Heart left ventricle (tissue), 16 donors: ENCODE measurements around the gene CDX1. TPM values are rescaled to one million over a fixed set of nuclear protein-coding genes. Genes with fewer than 3 reads are reported as not detected.

Experiments
- ATAC-seq, 4 donors: fragments of 200-7000 bp; cut with Tn5 transposase; one replicate each; pipeline ENCODE4 v1.9.1; 2020 to 2022; ENCODE audit warnings: moderate library complexity in 4 of 4, mild to moderate bottlenecking in 3 of 4, moderate number of reproducible peaks in 1 of 4
- DNase-seq, 5 donors: peaks; one replicate each; pipeline ENCODE4 v3.0.0-alpha.2; 2020
- H3K27ac ChIP-seq, 12 donors: fragments of 200-600 bp; sonication (generic) in 4 of 12; one replicate each; pipeline versions ENCODE4 v1.5.0 to v1.8.0; 2016 to 2022; ENCODE audit warnings: mild to moderate bottlenecking in 2 of 12
- H3K27me3 ChIP-seq, 9 donors: fragments of 200-600 bp; sonication (generic) in 2 of 9; one replicate each; pipeline versions ENCODE4 v1.5.1 to v1.8.0; 2016 to 2022; ENCODE audit warnings: mild to moderate bottlenecking in 3 of 9
- H3K36me3 ChIP-seq, 9 donors: fragments of 200-600 bp; sonication (generic) in 2 of 9; one replicate each; pipeline versions ENCODE4 v1.5.0 to v1.8.0; 2018 to 2022; ENCODE audit warnings: mild to moderate bottlenecking in 2 of 9
- H3K4me1 ChIP-seq, 12 donors: fragments of 200-600 bp; sonication (generic) in 4 of 12; one replicate each; pipeline versions ENCODE4 v1.5.0 to v1.8.0; 2016 to 2022; ENCODE audit warnings: mild to moderate bottlenecking in 3 of 12
- H3K4me3 ChIP-seq, 12 donors: fragments of 200-600 bp; sonication (generic) in 4 of 12; one replicate each; pipeline versions ENCODE4 v1.5.0 to v1.8.0; 2017 to 2022; ENCODE audit warnings: mild to moderate bottlenecking in 9 of 12, moderate library complexity in 4 of 12
- H3K9me3 ChIP-seq, 12 donors: fragments of 200-600 bp; sonication (generic) in 4 of 12; one replicate each; pipeline versions ENCODE4 v1.5.0 to v1.8.0; 2016 to 2022; ENCODE audit warnings: mild to moderate bottlenecking in 1 of 12
- CTCF ChIP-seq, 12 donors: fragments of 200-600 bp; sonication (generic) in 4 of 12; IDR thresholded peaks; one replicate each; pipeline versions ENCODE4 v1.5.0 to v1.8.0; 2018 to 2022; ENCODE audit warnings: antibody characterized with exemption in 12 of 12, mild to moderate bottlenecking in 5 of 12
- POLR2A ChIP-seq, 2 donors: fragments of 450-650 bp; IDR thresholded peaks; one replicate each; pipeline ENCODE4 v1.6.1; 2017; ENCODE audit warnings: antibody characterized with exemption in 2 of 2, mild to moderate bottlenecking in 2 of 2, moderate library complexity in 2 of 2
- WGBS, 4 donors: extraction: QIAGEN DNeasy Blood & Tissue Kit in 2 of 4; methylation state at CpG; one replicate each; pipeline versions ENCODE4 v1.1.5 to v1.1.7; 2013 to 2018; 5-methylcytosine and 5-hydroxymethylcytosine counted together
- intact Hi-C, 10 donors: fragments of 100-400 bp; cut with DNase I; formaldehyde crosslinking; loops; one replicate each; pipeline versions ENCODE4 v1.11.1 to v1.14.2; 2022
- polyA plus RNA-seq, 2 donors: library from polyadenylated mRNA; stranded (reverse); fragments of 200-250 nt; gene quantifications; one replicate each; pipeline ENCODE4 v1.2.3, GENCODE V29; 2013
- total RNA-seq, 9 donors: library from RNA; depleted of rRNA in 2 of 9; stranded (reverse); fragments of >200 nt in 2 of 9; fragmentation: NEBNext Ultra II Directional in 3 of 9; extraction: Animal tissue kit (Norgen Biotek cat#: 25700) in 3 of 9; gene quantifications; one replicate each; pipeline versions ENCODE4 v1.1.0 to v1.2.4, GENCODE V29; 2016 to 2023
- donor health status: ischemic (EF 13 %, LVEDD 7.1; RV severe dilation, severe dysfunction).
- donor health status: healthy with polysubstance abuse.
- donor health status: DM: no; HTN: yes; CAD: no.
- donor health status: DM: no; HTN: no; CAD: no.
- donor health status: ischemic (EF 25% LVEDD 6.9; RV normal size, moderate dysfunction).
- donor health status: ischemic (EF 25% LVEDD 5.7; RV mildly dilated, moderate dysfunction).
- donor health status: healthy.
- donor health status: DM: yes; HTN: yes; CAD: no.
- donor health status: ischemic (EF 35%, LVEDD 5.7; RV mildly dilated, moderate dysfunction).
- donor health status: nonischemic (EF 11% LVEDD 7.7; RV severe dilation, severe dysfunction).
- donor health status: DM: yes; HTN: yes; CAD: no.
- donor health status: PGD.
- donor health status: ischemic (EF 29% LVEDD 5.4; RV normal size, mild dysfunction).
- donor health status: nonischemic (EF 23%, LVEDD 6.1; RV moderate dilation, normal function).

CDX1 gene
- total and polyA plus RNA-seq, 11 donors, result 0.17 to 0.29 (median 0.29) TPM; not detected in 8

- TF ChIP-seq POLR2A (IDR thresholded peaks at IDR 0.05) (no peak), CTCF (IDR thresholded peaks at IDR 0.05) (no peak)
- H3K36me3 ChIP-seq, result peaks cover 0 to 87% (median 9%) of the 10 kb centered on the region in 9 donors
- H3K27ac ChIP-seq, result peak overlapping the region in 9 of 12 donors; percentile 25 to 94 (median 50)
- no peak for DNase-seq
- WGBS, 4 donors, result 59 to 65% (median 62%) methylated on average over 12 of the region's 12 CpGs
- no peak overlapping the region for H3K4me3 ChIP-seq
- intact Hi-C loops, result loop anchor here in 9 of 10 donors (2.0 to 10.0 kb wide), 5 partner anchors 29 to 303 kb away; partner anchors contain the start of gene TCOF1 (in 1 of the 9)
- peaks cover 0 to 70% (median 26%) of the 10 kb centered on the region in 12 donors for H3K4me1 ChIP-seq
- no peak for ATAC-seq
- no peaks in the 10 kb centered on the region for H3K9me3 ChIP-seq
- H3K27me3 ChIP-seq, result no peaks in the 10 kb centered on the region
These were observed 34.4 kb upstream of the CDX1 start for GRCh38 chr5:150131978-150132694.

- Histone ChIP-seq H3K4me1 (peaks cover 0 to 76% (median 32%) of the 10 kb centered on the region in 12 donors), H3K9me3 (no peaks in the 10 kb centered on the region), H3K27ac (peak overlapping the region in 11 of 12 donors; percentile 17 to 94 (median 41)), H3K27me3 (no peaks in the 10 kb centered on the region), H3K36me3 (peaks cover 0 to 83% (median 7%) of the 10 kb centered on the region in 9 donors), H3K4me3 (no peak overlapping the region)
- WGBS, 4 donors, result 85 to 96% (median 87%) methylated on average over 12 to 22 of the region's 22 CpGs
- TF ChIP-seq POLR2A (IDR thresholded peaks at IDR 0.05) (no peak), CTCF (IDR thresholded peaks at IDR 0.05) (no peak)
- DNase-seq (no peak), ATAC-seq (no peak)
- intact Hi-C loops, result loop anchor here in 5 of 10 donors (2.0 to 10.0 kb wide), 3 partner anchors 84 to 302 kb away; partner anchors contain the start of gene TCOF1 (in 1 of the 5)
These were observed 33.8 kb upstream of the CDX1 start for GRCh38 chr5:150132740-150133139.

GRCh38 chr5:150133581-150134197, 32.9 kb upstream of the CDX1 start:
- no peak overlapping the region for H3K4me3 ChIP-seq
- no peaks in the 10 kb centered on the region for H3K9me3 ChIP-seq
- H3K36me3 ChIP-seq, result peaks cover 0 to 74% (median 7%) of the 10 kb centered on the region in 9 donors
- DNase-seq, result peak in 1 of 5 donors; percentile 40
- no peak for ATAC-seq
- WGBS, 4 donors, result 66 to 77% (median 71%) methylated on average over 14 to 16 of the region's 16 CpGs
- intact Hi-C loops, result loop anchor here in 5 of 10 donors (2.0 to 10.0 kb wide), 3 partner anchors 83 to 301 kb away; partner anchors contain the start of gene TCOF1 (in 1 of the 5)
- no peaks in the 10 kb centered on the region for H3K27me3 ChIP-seq
- TF ChIP-seq CTCF (IDR thresholded peaks at IDR 0.05), result no peak
- peak overlapping the region in 8 of 12 donors; percentile 1 to 94 (median 43) for H3K27ac ChIP-seq
- H3K4me1 ChIP-seq, result peaks cover 2 to 86% (median 41%) of the 10 kb centered on the region in 12 donors

GRCh38 chr5:150134198-150134588, 32.4 kb upstream of the CDX1 start:
- H3K4me3 ChIP-seq, result no peak overlapping the region
- H3K27me3 ChIP-seq, result no peaks in the 10 kb centered on the region
- H3K27ac ChIP-seq, result peak overlapping the region in 7 of 12 donors; percentile 1 to 94 (median 53)
- intact Hi-C loops, result loop anchor here in 4 of 10 donors (10.0 kb wide), 2 partner anchors 221 to 301 kb away; partner anchors contain the start of gene TCOF1 (in 1 of the 4)
- H3K36me3 ChIP-seq, result peaks cover 0 to 69% (median 7%) of the 10 kb centered on the region in 9 donors
- TF ChIP-seq POLR2A (IDR thresholded peaks at IDR 0.05) (no peak), CTCF (IDR thresholded peaks at IDR 0.05) (no peak)
- DNase-seq (no peak), ATAC-seq (no peak)
- 66 to 74% (median 73%) methylated on average over 7 of the region's 7 CpGs for WGBS, 4 donors
- H3K4me1 ChIP-seq, result peaks cover 2 to 91% (median 46%) of the 10 kb centered on the region in 12 donors
- no peaks in the 10 kb centered on the region for H3K9me3 ChIP-seq
